ENCODE results near the gene MAN2B2. TPM values are rescaled to one million over a fixed set of nuclear protein-coding genes. Genes with fewer than 3 reads are reported as not detected.

MAN2B2 gene
- total and polyA plus RNA-seq, 8 donors = 6.1 to 49.4 (median 13.9) TPM

DNA sequence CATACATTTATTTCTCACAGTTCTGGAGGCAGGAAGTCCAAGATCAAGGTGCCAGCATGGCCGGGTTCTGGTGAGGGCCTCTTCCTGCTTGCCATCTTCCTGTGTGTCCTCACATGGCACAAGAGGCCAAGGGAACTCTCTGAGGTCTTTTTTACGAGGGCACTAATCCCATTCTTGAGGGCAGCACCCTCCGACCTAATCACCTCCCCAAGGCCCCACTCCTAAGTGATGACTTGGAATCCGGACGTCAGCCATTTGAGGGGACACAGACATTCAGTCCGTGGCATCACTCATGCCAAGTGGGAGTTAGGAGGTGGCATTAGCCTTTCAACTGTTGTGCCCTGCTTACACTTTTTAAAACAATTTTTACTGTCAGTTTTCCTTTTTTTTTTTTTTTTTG lies 27.3 kb downstream of the MAN2B2 start:
- H3K27me3 ChIP-seq = no peaks in the 10 kb centered on the region
- no peaks in the 10 kb centered on the region for H3K4me1 ChIP-seq
- no peak overlapping the region for H3K27ac ChIP-seq
- TF ChIP-seq, protein P1, sequence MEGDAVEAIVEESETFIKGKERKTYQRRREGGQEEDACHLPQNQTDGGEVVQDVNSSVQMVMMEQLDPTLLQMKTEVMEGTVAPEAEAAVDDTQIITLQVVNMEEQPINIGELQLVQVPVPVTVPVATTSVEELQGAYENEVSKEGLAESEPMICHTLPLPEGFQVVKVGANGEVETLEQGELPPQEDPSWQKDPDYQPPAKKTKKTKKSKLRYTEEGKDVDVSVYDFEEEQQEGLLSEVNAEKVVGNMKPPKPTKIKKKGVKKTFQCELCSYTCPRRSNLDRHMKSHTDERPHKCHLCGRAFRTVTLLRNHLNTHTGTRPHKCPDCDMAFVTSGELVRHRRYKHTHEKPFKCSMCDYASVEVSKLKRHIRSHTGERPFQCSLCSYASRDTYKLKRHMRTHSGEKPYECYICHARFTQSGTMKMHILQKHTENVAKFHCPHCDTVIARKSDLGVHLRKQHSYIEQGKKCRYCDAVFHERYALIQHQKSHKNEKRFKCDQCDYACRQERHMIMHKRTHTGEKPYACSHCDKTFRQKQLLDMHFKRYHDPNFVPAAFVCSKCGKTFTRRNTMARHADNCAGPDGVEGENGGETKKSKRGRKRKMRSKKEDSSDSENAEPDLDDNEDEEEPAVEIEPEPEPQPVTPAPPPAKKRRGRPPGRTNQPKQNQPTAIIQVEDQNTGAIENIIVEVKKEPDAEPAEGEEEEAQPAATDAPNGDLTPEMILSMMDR (IDR thresholded peaks at IDR 0.05) = no peak
- TF ChIP-seq POLR2AphosphoS5 (IDR thresholded peaks at IDR 0.05) = no peak
- TF ChIP-seq EP300 (IDR thresholded peaks at IDR 0.05) = no peak
- TF ChIP-seq POLR2A (IDR thresholded peaks at IDR 0.05) = no peak
- H3K9me3 ChIP-seq = peaks cover 0 to 17% (median 13%) of the 10 kb centered on the region in 4 donors
- H3K36me3 ChIP-seq = peaks cover 51 to 100% (median 98%) of the 10 kb centered on the region in 4 donors
- intact Hi-C loops (cut with DNase I; ENCODE audit: low total_unique reads) = no loop called here
- WGBS, 5 donors = 92 to 97% (median 95%) methylated on average over 6 of the region's 6 CpGs
- no peak for DNase-seq
- H3K4me3 ChIP-seq = no peak overlapping the region

DNA sequence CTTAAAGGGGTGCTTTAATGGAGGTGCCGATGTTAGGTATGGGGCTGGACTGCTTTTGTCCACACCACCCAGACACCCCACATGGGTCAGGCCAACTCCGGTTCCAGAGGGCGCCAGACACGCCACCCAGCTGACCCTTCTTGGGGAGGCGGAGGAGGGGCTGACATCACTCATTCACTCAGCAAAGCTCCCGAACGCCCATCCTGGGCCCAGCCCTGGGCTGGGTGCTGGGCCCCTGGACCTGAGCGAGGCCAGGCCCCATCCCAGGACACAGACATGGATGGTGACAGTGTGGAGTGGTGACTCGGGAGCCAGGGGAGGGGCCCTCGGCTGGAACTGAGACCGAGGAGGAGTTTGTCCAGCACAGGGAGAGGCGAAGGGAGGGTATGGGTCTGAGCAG lies 28.1 kb downstream of the MAN2B2 start:
- intact Hi-C loops (cut with DNase I; ENCODE audit: low total_unique reads) = no loop called here
- H3K36me3 ChIP-seq = peaks cover 47 to 100% (median 98%) of the 10 kb centered on the region in 4 donors
- WGBS, 5 donors = 88 to 98% (median 92%) methylated on average over 10 to 12 of the region's 12 CpGs

DNA sequence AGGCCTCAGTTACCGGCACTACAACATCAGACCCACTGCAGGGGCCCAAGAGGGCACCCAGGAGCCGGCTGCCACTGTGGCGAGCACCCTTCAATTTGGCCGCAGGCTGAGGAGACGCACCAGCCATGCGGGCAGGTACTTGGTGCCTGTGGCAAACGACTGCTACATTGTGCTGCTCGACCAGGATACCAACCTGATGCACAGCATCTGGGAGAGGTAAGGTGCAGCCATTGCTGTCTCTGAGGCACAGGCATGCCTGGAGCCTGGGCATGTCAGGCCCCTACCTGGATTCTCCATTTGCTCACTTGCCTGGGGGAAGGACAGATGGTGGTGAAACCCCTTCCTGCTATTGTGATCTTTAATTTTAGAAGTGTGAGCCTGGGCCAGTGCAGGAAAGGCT lies 30.1 kb downstream of the MAN2B2 start:
- H3K4me3 ChIP-seq = no peak overlapping the region
- no peak overlapping the region for H3K27ac ChIP-seq
- DNase-seq = no peak
- peaks cover 48 to 100% (median 100%) of the 10 kb centered on the region in 4 donors for H3K36me3 ChIP-seq
- intact Hi-C loops (cut with DNase I; ENCODE audit: low total_unique reads) = no loop called here
- peaks cover 0 to 17% (median 13%) of the 10 kb centered on the region in 4 donors for H3K9me3 ChIP-seq
- no peaks in the 10 kb centered on the region for H3K27me3 ChIP-seq
- H3K4me1 ChIP-seq = no peaks in the 10 kb centered on the region
- 95 to 99% (median 98%) methylated on average over 8 of the region's 8 CpGs for WGBS, 5 donors
- TF ChIP-seq POLR2A (IDR thresholded peaks at IDR 0.05) (no peak), EP300 (IDR thresholded peaks at IDR 0.05) (no peak), POLR2AphosphoS5 (IDR thresholded peaks at IDR 0.05) (no peak)
- TF ChIP-seq, protein P1 (IDR thresholded peaks at IDR 0.05) = no peak

More for the DNA sequence above, 28.1 kb downstream of the MAN2B2 start:
- Histone ChIP-seq H3K27ac (no peak overlapping the region), H3K9me3 (peaks cover 0 to 17% (median 13%) of the 10 kb centered on the region in 4 donors), H3K27me3 (no peaks in the 10 kb centered on the region), H3K4me3 (no peak overlapping the region), H3K4me1 (no peaks in the 10 kb centered on the region)
- TF ChIP-seq POLR2A (IDR thresholded peaks at IDR 0.05) (no peak), EP300 (IDR thresholded peaks at IDR 0.05) (no peak), POLR2AphosphoS5 (IDR thresholded peaks at IDR 0.05) (no peak)
- TF ChIP-seq, protein P1 (IDR thresholded peaks at IDR 0.05) = no peak
- no peak for DNase-seq

DNA sequence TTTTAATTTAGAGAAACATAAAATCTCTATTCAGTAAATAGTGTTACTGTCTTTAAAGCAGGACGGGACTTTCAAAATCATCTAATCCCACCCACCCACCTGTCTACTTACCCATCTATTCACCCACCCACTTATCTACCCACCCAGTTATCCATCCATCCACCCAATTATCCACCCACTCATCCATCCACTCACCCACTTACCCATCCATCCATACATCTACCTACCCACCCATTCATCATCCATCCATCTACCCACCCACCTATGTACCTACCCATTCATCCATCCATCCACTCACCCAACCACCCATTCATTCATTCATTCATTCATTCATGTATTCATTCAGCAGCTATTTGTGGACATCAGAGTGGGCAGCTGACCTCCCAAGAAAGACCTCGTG lies 30.6 kb downstream of the MAN2B2 start:
- no peak for DNase-seq
- H3K9me3 ChIP-seq = peaks cover 0 to 17% (median 13%) of the 10 kb centered on the region in 4 donors
- intact Hi-C loops (cut with DNase I; ENCODE audit: low total_unique reads) = no loop called here
- peaks cover 48 to 100% (median 100%) of the 10 kb centered on the region in 4 donors for H3K36me3 ChIP-seq
- H3K27ac ChIP-seq = no peak overlapping the region
- TF ChIP-seq POLR2AphosphoS5 (IDR thresholded peaks at IDR 0.05) (no peak), EP300 (IDR thresholded peaks at IDR 0.05) (no peak), POLR2A (IDR thresholded peaks at IDR 0.05) (no peak)
- TF ChIP-seq, protein P1 (IDR thresholded peaks at IDR 0.05) = no peak
- no peaks in the 10 kb centered on the region for H3K4me1 ChIP-seq
- H3K4me3 ChIP-seq = no peak overlapping the region
- 93 to 100% (median 100%) methylated on average over 2 of the region's 2 CpGs for WGBS, 5 donors
- no peaks in the 10 kb centered on the region for H3K27me3 ChIP-seq
